ENCODE measurements around the gene WDR27.
"Not testable (repeated sequence)": the region's sequence is repeated elsewhere in the genome, so short reads cannot be mapped to it uniquely, and the experiment has no call there.

The WDR27 gene

DNA sequence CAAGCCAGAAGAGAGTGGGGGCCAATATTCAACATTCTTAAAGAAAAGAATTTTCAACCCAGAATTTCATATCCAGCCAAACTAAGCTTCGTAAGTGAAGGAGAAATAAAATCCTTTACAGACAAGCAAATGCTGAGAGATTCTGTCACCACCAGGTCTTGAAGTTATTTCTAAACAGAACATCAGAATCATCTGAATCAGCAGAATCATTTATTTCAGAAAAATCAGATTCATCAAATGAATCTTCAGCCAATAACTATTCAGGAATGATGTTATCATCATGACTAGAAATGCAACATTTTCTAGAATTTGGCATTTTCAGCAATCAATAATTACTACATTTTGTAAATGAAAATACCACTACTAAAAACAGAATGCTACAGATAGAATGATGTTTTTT, 100.7 kb downstream of the WDR27 start:
- not testable (repeated sequence) for DNase-seq (ENCODE audit: low spot score)

DNA sequence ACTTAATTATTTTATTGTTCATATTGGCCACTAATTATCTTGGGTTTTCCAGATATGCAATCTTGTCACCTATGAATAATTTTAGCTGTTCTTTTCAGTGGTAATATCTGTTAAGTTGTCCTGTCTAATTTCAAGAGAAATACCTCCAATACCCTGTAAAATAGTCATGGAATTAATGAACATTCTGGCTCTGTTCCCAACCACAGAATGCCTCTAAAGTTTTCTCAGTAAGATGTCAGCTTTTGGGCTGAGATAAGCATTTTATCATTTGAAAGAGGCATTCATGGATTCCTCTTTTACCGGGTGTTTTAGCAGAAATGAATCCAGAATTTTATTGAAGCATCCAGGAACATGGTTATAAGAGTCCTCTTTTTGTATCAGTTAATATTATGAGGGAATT, 109.3 kb downstream of the WDR27 start:
- DNase-seq (ENCODE audit: low spot score), result no peak

DNA sequence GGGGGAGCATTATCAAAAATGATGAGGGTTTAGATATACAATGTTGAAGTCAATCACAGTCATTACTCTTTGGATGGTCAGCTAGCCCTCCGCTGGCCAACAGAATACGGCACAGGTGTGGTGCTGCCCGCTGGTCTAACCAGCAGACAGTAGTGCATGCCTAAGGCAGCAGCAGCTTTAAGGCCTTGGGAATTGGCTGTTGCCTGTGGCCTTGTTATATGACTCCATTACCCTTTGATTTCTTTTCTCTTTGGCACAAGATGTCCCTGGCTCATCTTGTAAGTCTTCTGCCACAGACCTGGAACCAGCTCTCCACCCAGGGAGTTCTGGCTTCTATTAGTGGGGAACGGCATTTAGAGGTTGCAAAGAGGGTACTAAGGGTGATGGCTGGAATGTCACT, 110.2 kb downstream of the WDR27 start:
- no peak for DNase-seq (ENCODE audit: low spot score)

DNA sequence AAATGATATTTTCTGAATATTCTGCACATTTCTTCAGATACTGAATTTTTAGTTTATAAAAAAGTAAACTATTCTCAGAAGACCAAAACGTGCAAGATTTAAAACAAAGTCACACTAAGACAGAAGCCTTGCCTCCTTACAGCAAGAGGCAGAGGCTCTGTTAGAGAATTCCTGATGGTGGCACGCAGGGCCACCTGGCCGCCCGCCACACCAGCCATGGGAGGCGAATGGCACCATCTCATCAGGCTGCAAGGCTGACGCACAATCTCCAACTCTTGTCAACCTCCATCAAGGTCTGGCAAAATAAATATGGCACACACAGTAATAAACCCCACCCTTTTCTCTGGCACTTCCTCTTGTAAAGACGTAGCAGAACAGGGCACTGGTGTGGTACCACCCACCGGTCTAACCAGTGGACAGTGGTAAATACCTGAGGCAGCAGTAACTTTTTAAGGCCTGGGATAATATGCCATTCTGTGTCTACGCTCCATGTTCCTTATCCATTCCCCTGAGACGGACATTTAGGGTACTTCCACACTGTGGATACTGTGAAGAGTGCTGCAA, 111.4 kb downstream of the WDR27 start:
- DNase-seq (ENCODE audit: low spot score), result no peak

DNA sequence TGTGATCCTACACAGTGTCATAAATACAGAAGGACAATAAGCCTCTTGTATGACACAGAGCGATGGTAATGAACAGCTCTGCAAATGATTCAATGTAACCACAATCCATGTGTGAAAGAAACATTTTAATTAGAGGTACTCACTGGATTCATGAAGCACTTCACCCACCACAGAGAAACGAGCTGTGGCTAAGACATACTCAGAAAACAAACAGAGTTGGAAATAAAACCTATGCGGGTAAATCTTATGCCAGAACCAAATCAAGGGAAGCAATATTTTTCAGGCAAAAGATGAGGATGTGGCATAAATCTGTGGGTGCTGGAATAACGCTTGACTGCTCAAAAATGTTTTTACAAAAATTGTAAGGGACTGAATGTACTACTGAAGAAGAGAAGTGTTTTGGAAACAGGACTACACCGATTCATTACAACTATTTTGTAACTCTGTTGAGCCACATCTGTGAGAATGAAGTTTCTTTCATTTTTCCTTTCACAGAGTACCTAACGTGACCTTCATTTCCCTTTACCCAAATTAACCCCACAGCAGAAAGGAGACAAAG, 112.1 kb downstream of the WDR27 start:
- DNase-seq (ENCODE audit: low spot score), result no peak

DNA sequence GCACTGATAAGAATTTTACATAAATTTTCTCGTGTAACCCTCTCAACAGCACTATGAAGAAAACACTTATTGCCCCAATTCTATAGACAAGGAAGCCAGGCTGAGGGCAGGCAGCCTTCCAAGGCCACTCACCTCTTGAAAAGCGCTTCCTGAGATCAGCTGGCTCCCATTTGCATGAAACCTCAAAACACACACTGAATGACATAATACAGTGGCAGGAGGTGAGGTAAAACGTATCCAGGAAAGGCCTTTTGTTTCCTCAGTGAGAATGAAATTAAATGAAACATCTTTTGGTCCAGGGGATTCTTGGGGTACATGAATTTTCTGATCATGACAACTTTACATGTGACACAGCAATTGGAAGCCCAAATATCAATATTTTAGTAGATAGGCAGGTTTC, 112.5 kb downstream of the WDR27 start:
- no peak for DNase-seq (ENCODE audit: low spot score)

DNA sequence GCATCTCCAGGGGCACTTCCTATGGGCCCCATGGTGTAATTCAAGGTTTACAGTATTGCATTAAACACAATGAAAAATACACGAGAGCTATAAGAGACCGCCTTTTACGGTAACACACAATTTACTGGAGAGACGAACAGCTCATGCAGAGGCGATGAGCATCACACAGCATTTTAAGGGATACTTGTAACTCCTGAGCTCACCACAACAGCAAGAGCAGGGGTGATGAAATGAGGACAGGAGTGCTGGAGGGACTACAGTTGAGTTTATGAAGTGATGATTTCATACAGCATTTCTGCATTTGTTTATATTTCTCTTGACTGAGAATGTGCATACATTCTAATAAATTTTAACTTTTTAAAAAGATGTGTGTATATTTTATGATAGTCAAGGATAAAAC, 113.9 kb downstream of the WDR27 start:
- no peak for DNase-seq (ENCODE audit: low spot score)

DNA sequence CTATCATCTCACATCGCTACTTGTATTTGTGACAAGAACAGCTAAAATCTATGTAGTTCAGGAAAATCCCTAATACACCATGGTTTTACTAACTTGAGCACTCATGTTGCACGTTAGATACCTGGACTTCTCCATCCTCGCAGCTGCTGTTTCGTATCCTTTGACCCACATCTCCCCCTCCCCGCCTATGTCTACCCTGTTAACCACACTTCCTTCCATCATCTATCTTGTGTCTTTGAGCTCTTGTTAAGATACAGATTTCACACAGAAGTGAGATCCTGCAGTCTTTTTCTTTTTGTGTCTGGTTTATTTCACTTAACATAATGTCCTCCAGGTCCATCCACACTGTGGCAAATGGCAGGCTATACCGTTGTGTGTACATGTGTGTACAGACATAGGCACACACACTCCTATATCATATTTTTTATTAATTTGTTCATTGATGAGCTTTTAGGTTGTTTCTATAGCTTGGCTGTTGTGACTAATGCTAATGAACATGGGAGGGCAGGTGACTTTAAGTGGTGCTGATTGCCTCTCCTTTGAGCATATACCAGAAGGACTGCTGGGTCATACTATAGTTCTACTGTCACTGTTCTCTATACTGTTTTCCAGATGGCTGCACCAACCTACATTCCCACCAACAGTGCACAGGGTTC, 117.8 kb downstream of the WDR27 start:
- no peak for DNase-seq (ENCODE audit: low spot score)

DNA sequence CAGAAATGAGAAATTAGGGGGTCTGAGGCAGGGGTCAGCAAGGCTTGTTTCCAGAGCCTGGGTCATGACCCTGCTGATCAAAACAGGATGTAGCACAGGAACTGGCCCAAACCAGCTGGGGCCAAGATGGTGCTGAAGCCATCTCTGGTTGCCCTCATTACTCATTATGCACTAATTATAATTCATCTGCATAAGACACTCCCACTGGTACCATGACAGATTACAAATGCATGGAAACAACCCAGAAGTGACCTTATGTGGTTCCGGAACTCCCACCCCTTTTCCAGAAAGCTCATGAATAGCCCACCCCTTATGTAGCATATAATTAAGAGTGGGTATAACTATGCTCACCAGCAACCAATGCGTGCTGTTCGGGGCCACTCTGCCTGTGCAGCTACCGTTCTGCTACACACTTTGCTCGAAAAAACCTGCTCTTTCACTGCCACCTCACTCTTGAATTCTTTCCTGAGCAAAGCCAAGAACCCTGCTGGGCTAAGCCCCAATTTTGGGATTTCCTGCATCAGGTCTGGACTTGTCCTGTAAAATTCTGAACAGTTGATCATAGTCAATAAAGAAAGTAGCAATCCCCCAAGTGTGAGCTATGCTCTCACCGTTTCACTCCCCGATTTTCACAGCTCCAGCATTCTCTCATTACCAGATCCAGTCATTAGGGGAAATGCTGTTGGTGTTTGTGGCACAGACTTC, 122.3 kb downstream of the WDR27 start:
- no peak for DNase-seq (ENCODE audit: low spot score)

DNA sequence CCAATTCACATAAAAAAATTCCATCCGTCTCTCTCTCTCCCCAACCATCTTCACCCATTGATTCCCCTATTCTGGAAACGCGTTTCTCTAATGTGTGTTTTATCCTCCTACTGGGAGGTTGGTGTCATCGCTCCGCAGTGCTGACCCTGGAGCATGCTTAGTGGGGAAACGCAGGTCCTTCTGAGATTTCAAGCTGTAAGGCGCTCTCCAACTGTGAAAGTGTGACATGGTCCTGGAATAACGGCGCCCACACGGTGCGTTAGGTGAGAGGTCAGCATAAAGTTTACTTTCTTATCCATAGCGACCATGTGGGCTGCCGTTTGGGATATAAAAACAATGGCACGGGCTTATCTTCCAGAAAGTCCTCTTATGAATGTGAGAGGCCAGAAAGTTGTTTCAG, 123.9 kb downstream of the WDR27 start:
- no peak for DNase-seq (ENCODE audit: low spot score)

DNA sequence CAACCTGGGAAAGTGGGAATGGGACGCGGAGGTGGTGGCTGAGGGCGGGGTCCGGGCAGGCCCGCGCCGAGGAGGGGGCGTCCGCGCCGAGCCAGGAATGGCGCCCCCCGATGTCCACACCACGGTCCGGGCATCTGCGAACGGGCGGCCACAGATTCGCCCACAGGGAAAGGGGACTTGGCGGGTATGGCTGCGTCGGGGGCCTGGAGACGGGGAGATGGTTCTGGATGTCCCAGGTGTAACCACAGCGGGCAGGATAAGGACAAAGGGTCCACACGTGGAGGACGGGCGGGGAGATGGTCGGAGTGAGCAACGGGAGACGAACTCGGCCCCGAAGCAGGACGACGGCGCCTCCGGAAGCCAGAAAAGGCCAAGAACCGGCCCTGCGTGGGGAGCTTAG, 124.6 kb downstream of the WDR27 start:
- no peak for DNase-seq (ENCODE audit: low spot score)

DNA sequence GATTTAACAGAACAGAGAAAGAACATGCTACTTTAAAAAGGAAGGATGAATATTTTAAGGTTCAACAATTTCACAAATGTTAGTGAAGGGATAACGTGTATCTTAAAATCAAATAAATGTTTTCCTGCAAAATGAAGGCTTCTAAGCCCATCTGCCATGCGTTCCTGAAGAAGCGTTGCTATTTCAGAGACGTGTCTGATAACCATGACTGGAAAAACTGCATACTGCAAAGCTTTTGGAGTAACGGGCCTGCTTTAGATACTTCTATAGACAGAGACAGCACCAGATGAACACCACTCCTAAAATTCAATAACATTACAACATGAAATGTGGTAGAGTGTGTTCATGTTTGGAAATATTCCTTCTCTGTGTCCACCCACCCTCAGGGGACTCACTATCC, 126.0 kb downstream of the WDR27 start:
- no peak for DNase-seq (ENCODE audit: low spot score)

DNA sequence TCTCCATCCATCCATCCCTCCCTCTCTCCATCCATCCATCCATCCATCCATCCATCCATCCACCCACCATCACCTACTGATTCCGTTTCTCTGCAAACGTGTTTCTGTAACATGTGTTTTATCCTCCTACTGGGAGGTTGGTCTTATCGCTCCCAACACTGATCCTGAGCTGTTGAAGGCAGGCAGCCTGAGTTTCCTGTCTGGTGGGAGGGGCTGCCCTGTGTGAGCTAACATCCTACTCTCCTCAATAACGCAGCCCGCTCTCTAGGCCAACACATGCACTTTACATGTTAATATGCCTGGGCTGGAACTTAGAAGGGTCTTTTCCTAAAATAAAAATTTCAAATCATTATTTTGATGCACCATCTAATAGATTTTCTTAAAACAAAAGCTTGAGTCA, 126.5 kb downstream of the WDR27 start:
- DNase-seq (ENCODE audit: low spot score), result no peak

DNA sequence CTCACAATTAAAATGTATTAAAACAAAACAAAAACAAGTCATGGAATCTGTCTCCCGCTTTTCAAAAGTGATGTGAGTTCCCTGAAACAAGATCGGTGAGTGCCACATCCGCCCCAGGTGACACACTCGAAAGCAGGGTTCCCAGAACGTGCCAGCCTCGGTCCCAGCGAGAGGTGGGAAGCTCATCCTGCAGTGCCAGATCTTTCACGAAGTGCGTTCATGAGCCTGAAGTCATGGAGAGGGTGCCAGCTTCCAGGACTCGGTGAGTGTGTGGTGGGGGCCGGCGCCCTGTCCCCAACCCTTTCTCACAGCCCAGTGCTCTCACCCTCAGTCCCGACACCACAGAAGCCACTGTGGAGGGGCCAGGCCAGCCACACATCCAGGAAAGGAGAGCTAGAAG, 127.4 kb downstream of the WDR27 start:
- no peak for DNase-seq (ENCODE audit: low spot score)

DNA sequence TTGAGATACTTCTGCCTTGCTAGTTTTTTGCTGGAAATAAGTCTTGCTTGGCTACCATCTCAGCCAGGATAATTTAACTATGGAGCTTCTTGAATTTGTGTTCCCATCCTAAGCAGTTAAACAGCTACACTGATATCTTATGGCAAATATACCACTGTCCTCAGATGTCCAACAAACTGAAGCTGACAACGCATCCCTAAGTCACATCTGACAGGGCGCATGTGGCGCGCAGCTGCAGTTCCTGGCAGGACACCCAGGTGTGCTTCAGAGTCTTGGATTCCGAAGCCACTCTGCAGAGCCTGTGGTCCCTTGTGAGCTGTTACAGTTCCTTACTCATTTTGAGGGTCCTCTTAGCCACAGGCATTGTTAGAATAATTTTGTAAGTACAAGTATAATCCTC, 127.9 kb downstream of the WDR27 start:
- DNase-seq (ENCODE audit: low spot score), result no peak

DNA sequence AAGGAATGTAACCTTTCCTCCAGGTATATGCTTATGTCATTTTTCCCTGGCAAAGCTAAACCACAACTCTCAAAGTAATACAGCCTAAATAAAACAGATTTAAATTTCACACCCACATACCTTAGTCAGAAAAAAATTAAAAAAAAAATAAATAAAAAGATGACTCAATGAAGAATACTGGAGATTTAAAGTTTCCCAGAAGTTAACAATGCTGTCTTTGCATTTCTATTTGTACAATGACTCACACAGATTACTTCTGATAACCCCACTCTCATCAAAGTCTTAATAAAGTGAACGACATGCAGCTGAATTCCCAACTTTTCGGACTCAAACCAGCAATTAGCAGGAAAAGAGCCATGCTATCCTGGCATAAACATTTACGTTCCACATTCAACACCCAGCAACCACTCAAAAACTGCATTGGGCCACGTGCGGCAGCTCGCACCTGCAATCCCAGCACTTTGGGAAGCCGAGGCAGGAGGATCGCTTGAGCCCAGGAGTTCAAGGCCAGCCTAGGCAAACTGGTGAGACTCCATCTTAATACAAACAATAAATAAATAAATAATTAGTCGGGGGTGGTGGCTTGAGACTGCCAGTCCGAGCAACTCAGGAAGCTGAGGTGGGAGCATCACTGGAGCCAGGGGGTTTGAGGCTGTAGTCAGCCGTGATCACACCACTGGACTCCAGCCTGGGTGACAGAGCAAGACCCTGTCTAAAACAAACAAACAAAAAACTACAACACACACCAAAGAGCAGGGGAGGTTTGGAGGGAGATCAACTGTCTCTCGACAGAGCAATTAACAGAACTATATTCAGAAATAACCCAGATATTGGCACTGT, 130.5 kb downstream of the WDR27 start:
- peak; percentile 53 for DNase-seq (ENCODE audit: low spot score)

DNA sequence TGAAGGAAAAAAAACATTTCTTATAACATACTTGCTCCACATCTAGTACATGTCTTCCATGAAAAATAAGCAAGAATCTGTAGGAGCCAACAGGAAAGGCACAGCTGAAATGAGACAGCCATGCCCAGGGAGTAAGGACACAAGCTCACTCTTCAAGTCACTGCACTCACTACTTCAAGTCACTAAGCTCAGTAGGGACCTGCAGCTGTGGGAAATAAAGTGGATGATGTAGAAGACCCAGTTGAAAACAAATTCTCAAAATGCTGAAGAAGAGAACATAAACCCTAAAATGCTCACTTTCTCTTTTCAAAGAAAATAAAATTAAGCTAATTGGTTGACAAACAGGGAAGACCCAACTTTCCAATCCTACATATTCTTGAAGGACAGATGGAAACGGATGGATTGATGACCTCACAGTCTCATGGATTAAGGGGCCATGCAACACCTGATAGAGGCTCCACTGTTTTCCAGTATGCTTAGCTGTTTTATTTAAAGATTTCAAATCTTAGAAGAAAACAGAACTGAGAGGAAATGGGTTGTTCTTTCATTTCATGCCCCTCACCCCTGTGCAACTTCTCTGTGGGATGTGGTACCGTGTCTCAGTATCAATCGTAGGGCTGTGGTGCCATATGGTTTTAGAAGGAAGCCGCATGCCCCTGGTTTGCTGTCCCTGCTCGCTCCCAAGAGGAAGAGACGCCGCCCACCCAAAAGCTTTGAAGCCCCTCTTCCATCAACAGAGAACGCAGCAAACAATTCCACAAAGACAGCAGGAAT, 133.3 kb downstream of the WDR27 start:
- DNase-seq (ENCODE audit: low spot score), result no peak

DNA sequence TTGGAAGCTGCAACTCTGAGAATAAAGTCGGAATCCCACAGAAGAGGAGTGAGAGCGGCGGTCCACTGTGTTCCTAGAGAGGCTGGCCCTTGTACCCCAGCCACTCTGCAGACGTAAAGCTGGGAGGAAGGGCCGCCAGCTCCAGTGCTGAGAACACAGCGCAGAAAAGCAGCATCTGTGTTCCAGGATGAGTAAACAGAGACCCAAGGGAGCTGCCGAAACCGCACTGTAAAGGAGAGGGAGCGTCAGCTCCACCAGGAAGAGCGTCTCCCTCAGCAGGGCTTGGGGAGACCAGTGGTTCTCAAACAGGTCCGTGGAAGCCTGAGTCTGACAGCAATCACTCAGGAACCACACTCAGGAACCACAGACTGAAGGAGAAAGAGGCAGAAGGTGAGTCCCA, 134.0 kb downstream of the WDR27 start:
- DNase-seq (ENCODE audit: low spot score), result no peak

DNA sequence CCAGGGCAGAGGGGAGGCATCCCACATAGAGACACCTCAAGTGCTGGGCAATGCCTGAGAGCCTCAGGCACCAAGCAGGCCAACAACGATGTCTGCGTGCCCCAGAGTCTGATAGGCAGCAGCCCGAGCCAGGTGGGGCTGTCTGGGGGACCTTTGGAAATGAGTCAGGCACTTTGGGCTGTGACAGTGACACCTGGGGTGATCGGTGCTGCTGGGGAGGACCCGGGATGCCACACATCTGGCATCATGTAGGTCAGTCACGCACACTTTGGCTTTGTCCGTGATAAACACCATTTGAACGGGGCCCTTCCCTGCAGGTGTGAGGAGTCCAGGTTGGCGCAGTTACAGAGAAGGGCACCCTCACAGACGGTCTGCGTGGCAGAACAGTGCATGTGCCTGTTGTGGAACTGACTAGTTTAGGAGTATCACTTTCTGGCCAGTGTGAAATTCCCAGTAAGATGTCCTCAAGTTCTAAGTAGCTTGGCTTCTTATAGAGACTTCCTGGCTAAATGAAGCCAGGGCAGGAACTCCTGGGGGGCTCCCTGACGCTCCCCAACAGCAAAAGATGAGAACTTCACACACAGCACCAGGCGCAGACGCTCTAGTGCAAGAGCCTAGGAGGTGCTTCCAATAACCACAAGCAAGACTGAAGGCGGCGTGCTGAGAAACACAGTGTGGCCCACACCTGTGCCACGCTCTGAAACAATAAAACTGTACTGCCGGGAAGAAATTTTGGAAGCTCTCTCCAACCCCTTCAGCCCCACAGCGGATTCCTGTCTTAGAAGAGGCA, 134.7 kb downstream of the WDR27 start:
- no peak for DNase-seq (ENCODE audit: low spot score)

DNA sequence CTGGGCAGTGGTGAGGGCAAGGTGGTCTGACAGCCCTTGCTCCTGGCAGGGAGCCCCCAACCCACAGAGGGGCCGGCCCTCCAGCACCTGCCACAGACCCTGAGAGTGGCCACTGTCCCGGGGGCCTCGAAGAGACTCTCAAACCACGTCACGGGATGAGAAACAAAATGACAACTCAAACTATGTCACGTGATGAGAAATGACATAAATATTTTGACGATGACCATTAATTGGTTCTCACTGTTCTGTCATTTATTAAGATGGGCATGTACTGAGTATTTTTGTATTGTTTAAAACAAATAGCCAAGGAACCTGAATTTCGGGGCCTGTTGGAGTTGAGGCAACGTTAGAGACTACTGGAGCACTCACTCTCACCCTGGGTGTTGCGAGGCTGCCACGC, 135.5 kb downstream of the WDR27 start:
- DNase-seq (ENCODE audit: low spot score), result no peak

Measured in LoVo (cell line).